OCI-M2 (cell line): ENCODE measurements around the gene UIMC1.

Experiments used
- DNase-seq: peaks from one replicate; lab custom pipeline; 2025; ENCODE audit not compliant: unreplicated experiment; lab: John Stamatoyannopoulos, UW

Gene UIMC1

DNA sequence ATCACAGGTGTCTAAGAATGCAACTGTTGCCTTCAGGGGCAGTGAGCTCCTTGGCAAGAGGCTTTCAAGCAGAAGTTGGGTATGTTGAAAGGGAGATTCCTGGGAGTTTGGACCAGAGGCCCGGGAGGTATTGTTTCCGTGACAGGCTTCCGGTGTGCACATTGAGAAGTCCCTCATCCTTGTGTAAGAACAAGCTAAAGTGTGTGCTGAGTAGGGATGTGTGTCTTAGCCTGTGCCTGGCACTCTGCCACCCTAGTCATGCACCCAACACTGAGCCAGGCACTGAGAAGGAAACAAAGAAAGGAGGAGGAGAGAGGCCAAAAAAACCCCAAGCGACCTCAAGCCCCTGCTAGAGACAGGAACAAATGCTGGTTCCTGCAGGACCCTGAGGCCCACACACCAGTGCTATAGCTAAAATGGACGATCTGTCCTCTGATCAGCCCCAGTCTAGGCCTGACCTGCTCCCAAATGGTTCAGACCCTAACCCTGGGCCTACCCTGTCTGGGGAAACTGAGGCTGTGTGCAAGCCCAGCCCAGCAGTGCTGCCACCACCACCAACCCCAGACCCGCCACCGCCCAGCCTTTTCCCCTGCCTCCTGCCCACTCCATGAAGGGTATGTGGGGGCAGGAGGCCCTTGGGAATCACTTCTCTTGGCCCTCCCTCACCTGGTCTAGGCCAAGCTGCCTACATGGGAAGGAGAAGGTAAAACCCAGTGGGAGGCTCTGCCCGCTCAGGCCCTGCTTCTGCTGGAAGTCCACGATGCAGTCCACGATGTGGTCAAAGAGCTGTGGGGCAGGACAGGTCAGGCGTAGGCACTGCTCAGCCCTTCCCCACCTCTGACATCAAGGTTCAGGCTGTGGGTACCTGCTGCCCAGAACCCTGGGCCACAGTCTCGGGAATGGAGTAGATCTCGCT, 120.0 kb downstream of the UIMC1 start:
- DNase-seq, result no peak

DNA sequence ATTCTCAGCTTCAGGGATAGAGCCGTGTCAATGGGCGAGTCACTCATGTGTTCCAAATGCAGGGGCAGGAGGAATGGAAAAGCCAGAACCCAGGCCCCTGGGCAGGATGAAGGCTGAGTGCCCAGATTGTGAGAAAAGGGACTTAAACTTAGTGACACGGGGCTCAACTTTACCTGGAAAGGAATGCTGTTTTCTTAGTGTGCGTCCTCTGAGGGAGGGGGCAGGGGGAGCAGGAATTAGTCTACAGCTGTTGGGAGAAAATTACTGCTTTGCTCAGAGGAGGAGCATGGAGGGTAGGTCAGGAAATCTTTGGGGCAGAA, 122.0 kb downstream of the UIMC1 start:
- no peak for DNase-seq

DNA sequence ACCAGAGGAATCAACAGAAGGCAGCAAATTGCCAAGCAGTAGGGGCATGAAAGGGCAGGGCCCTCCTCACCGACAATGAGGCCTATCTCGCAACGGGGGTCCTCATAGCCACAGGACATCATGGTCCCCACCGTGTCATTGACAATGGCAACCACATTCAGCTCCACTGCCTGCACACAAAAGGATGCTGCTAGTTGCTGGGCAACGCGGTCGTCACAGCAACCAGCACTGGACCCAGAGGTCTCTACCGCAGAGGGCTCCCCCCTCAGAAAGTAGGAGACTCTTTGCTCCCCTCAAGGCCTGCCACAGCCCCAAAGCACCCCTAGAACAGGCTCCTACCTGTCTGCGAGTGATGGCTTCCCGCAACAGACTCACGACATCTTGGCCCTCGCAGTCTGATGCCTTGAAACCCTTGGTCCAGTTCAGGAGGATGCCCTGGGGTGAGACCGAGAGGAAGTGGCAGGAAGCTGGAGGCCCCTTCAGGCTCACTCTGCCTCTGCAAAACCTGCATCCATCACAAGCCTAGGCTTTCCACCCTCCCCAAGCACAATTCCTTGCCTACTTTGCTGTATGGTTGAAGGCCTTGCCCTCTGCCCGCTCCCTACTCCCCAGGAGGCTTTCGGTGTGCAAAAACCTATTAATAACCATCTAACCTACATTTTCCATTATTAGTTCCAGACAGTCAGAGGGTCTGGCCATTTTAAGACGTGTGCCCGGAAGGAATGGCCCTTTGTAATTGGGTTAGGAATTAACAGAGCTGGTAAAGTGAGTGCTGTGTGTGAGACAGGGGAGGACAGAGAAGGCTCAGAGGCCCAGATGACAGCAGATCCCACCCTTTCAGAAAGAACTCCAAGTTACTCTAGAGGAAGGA, 122.6 kb downstream of the UIMC1 start:
- DNase-seq, result no peak

DNA sequence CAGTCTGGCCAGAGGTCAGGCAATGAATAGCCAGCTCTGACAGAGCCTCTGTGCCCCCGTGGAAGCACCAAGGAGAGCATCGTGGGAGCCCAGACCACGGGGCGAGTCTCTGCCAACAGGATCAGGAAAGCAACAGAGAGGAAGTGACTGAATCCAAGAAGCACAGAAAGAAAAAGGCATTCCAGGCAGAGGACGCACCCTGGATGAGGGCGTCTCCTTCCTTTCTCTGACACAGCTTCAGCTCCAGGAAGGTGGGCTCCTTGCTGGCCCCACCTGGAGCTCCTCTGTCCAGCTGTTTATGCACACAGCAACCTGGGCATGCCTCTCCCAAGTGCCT, 124.0 kb downstream of the UIMC1 start:
- DNase-seq, result no peak

DNA sequence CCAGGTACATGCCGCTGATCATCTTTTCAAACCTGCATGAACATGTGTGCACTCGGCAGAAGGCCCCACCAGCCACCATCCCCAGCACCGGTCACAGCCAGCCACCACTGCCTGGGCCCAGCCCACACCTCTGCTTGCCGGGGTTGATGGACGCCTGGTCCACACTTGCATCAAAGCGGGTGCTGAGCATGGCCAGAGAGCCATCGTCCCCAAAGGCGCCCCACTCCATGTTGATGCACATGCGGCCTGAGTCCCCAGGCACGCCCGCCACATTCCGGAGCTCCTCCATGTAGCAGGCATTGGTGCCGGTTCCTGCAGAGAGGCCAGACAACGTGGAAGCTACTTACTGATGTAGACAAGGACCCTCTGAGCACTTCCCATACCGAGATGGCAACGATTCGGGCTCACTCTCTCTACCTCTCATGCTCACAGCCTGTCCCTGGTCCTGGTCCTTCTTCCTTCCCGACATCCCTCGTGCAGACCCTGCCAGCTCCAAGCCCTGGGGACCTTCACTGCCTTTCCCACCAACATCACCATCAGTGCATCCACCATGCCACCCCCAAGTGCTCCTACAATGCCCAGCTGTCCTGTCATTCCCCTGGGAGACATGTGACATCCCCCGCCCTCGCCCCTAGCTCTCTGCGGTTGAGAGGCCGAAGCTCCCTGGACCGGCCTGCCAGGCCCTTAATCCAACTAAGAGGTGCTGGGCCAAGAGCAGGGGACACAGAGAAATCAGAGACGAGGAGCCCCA, 124.6 kb downstream of the UIMC1 start:
- DNase-seq, result no peak

DNA sequence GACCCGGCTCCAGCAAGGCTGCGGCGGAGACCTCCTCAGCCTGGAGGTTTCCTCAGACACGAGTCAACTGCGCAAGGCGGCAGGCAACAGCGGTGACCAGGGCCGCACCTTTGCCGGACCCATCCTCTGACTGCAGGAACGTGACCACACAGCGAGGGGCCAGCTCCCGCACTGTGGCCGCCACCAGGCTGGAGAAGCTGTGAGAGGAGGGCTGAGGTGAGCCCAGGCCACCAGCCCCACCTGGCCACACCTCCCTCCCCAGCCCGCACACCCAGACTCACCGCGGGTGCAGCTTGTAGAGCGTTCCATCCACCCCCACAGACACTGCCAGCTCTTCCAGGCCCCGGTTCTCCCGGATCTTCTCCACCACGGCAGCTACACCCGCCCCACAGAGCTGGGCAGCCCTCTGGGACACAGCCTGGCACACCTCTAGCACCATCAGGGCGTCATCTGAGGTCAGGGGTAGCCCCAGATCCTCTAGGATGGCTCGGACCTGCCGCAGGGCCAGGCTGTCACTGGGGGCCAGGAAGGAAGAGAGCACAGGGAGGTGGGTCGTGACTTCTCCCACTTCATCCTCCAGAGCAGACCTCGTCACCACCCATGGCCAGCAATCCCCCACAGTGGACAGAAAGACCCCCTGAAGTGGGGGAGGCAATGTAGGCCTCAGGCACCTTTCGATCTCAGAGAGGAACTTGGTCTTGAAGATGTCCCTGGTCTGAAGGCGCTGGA, 125.4 kb downstream of the UIMC1 start:
- DNase-seq, result no peak

DNA sequence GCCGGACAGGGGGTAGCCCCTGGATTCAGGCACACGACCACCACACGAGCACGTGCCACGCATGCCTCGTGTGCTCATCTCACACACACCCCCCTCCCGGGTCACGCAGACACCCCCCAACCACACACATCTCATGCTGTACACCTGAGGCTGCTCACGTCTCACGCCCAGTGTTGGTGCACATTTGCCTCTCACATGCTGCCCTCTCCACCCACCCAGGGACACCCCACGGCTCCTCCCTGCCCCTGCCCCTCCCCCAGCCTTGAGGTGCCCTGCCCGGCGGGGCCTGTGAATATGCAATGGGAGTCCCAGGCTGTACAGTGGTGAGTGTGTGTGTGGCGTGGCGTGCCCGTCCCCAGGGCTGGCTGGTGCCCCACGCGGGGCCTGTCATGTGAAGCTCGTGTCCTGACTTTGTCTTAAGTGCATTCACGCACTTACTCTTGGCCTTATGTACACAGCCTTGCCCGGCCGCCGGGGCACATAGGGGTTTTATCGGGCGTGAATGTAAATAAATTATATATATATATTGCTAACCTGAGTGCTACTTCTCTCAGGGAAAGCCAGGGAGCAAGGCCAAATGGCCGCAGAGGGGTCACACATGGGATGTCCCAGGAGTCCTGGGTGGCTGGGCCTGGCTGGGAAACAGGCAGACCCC, 126.1 kb downstream of the UIMC1 start:
- DNase-seq, result no peak

DNA sequence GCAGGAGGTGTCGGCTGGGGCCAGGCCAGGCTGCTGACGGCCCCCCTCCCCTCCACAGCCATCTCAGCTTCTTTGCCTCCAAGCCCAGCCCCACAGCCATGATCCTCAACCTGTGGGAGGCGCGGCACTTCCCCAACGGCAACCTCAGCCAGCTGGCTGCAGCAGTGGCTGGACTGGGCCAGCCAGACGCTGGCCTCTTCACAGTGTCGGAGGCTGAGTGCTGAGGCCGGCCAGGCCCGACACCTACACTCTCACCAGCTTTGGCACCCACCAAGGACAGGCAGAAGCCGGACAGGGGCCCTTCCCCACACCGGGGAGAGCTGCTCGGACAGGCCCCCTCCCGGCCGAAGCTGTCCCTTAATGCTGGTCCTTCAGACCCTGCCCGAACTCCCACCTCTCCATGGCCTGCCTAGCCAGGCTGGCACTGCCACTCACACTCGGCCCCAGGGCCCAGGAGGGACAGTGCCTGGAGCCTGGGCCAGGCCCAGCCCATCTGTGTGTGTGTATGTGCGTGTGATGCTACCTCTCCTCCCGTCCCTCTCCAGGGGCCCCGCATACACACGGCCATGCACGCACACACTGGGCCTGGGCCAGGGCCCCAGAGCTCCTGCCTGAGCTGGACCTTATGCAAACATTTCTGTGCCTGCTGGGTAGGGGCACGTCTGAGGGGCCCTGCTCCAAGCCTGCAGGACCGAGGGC, 126.8 kb downstream of the UIMC1 start:
- DNase-seq, result no peak

DNA sequence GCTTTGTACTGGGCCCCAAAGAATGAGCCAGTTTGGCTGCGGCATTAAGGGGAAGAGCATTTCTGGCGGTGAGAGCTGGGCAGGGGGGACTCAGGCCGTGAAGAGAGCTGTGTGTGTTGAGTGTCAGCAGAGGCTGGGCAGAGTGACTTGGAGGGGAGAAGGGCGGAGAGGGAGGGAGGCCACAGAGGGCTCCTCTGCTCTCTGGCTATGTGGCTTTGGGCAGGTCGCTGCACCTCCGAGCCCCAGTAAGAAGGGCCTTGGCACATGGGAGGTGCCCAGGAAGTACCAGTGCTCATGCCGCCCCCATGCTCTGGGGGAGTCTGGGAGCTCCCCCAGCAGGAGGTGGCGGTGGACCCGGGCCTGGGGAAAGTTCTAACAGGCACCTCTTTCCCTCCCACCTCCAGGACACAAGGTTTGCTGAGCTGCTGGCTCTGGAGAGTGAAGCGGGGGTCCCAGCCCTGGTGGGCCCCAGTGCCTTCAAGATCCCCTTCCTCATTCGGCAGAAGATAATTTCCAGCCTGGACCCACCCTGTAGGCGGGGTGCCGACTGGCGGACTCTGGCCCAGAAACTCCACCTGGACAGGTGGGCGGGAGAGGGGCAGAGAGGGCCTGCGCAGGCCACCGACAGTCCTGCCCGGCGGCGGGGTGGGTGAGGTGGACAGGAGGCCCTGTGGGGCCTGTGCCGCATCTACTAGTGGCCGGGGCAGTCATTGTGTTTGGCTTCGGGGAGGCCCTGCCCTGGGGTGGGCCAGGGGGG, 127.5 kb downstream of the UIMC1 start:
- no peak for DNase-seq

DNA sequence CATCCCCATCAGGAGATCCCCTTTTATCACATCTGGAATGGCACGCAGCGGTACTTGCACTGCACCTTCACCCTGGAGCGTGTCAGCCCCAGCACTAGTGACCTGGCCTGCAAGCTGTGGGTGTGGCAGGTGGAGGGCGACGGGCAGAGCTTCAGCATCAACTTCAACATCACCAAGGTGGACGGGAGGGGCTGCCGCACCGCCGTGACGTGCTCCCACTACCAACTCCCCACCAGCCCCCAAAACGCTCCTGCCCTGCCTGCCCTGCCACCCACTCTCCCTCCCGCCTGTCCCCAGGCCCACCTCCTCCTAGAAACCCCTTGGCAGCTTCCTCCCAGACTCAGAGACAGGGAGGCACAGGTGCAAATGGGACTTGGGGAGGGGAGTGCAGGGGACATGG, 128.1 kb downstream of the UIMC1 start:
- no peak for DNase-seq

DNA sequence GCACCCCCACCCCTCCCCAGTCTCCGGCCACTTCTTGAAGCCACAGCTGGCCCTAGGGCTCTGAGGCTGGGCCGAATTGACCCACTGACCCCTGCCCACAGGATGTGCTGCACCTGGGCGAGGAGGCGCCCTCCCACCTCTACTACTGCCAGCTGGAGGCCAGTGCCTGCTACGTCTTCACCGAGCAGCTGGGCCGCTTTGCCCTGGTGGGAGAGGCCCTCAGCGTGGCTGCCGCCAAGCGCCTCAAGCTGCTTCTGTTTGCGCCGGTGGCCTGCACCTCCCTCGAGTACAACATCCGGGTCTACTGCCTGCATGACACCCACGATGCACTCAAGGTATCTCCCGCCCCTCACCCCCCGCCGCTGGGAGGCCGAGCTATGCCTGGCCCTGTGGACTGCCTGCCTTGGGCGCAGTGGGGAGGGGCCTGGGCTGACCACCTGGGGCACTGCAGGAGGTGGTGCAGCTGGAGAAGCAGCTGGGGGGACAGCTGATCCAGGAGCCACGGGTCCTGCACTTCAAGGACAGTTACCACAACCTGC, 128.7 kb downstream of the UIMC1 start:
- no peak for DNase-seq

DNA sequence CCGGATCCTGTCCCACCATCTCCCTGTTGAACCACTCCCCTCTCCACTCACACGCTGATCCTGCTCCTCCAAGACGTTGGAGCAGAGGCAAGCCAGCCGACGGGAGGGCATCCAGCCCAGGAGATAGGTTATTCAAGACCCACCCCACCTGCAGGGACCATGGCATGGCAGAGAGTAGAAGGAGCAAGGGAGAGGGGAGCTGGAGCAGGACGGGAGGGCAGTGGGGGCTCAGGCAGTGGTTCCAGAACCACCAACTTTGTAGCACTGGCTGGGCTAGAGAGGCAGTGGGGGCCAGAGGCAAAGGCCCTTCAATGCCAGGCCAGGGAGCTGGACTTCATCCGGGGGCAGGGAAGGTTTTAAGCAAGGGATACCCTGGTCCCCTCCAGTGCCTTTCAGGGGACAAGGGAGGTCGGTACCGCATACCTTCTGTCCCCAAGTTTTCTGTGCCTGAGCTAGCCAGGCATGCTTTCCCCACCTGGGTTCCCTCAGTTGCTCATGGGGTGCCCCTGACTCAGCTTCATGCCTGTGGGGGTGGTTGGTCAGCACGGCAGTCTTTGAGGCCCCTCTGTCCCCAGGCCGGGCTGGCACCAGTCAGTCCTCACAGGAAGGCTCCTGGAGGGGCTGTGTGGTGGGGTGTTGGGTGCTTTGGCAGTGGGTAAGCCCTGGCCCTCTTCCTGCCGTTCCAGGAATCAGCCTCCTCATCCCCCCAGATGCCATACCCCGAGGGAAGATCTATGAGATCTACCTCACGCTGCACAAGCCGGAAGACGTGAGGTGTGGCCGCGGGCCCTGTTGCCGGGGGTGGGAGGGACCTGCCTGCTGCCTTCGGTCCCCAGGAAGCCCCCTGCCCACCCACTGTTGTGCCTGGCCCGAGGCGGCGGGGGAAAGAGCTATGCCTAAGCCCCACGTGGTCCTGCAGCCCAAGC, 129.8 kb downstream of the UIMC1 start:
- no peak for DNase-seq

DNA sequence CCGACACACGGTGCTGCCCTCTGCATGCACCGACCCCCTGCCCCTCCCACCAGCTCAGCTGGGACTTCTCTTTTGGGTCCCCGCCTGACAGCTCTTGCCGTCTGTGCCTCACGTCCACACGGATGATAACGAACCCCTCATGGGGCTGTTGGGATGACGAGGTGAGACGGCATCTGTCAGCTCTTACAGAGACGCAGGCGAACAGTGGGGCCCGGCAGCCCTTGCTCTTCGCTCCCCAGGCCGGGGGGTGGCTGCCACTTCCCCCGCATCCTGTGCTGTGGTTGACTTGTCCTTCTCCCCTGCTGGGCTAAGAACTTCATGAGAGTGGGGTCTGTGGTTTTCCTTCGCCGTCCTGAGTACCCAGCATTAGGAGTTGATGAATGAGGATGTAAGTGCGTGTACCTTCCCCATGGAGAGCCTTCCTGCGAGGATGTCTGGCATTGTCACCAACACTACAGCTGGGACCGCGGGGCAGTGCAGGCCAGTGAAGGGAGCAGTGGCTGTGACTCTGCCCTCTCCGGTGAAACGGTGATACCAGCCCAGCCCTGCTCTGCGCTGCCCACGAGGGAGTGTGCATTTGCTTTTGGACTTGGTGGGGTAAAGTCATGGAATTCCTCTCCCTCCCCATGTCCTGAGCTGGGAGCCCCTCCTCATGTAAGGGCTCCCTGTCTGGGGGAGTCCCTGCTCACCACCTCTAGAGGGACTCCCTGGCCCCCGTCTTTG, 130.6 kb downstream of the UIMC1 start:
- DNase-seq, result no peak

DNA sequence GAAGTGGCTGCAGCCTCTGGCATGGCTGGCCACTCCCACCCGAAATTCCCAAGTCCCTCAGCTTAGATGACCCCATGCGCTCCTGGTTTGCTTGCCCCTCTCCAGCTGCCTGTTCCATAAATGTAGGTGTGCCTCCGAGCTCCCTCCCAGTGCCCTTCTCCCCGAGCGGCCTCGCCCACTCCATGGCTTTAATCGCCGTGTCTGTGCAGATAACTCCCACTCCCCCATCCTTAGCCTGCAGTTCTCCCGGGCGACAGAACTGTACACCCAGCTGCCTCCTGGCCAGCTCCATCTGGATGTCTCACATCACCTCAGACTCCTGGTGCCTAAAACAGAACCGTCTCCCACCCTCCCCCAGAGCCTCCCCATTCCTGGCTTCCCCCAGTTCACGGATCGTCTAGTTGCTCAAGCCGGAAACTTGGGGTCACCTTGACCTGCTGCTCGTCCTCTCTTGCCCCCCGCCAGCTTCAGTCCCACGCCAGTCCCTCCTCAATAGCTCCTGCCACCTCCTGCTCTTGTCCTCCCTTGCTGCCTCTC, 131.5 kb downstream of the UIMC1 start:
- DNase-seq, result no peak

DNA sequence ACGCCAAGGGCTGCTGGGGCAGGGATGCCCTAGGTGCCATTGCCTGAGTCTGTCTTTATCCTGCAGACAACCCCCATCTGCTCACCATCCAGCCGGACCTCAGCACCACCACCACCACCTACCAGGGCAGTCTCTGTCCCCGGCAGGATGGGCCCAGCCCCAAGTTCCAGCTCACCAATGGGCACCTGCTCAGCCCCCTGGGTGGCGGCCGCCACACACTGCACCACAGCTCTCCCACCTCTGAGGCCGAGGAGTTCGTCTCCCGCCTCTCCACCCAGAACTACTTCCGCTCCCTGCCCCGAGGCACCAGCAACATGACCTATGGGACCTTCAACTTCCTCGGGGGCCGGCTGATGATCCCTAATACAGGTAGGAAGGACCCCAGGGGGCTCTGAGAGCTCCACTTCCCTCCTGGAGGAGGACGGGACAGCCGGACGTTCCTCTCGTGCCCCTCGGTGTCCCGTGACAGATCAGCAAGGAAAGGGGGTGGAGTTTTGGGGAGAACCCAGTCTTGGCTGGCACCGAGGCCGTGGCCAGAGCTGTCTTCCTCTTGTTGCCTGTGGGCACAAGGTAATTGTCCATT, 132.3 kb downstream of the UIMC1 start:
- DNase-seq, result no peak

DNA sequence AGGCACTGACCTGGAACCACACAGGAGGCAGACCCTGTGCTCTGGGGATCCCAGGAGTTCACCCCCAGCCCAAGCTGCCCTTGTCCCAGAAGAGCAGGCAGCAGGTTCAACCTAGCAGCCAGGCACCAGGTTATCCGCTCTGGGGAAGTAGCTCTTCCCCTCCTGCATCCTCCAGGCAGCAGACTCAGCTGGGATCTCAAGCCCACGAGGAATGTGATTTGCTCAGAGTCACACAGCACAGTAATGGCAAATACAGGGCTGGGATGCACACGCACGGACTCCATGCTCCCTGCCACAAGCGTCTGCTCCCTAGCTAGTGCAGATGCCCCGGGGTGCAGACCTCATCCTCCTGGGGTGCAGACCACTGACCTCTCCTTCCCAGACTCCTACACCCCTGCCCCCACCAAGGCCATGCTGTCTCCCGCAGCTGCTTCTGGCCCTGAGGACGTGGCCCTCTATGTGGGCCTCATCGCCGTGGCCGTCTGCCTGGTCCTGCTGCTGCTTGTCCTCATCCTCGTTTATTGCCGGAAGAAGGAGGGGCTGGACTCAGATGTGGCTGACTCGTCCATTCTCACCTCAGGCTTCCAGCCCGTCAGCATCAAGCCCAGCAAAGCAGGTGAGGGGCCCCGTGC, 132.9 kb downstream of the UIMC1 start:
- DNase-seq, result no peak
